Activated CD8-positive, alpha-beta memory T cell treated with anti-CD3 and anti-CD28 coated beads for 36 hours (primary cell): ENCODE measurements around the gene SUV39H1. TPM values are rescaled to one million over a fixed set of nuclear protein-coding genes. Genes with fewer than 3 reads are reported as not detected.

Experiments used
- CTCF ChIA-PET: fragments of 350-600 bp; sonication (Branson Sonifier 250); formaldehyde crosslinking; loops from one replicate; lab custom pipeline; 2021; ENCODE audit warnings: antibody characterized with exemption; lab: Charles Lee
- POLR2A ChIA-PET: fragments of 350-600 bp; sonication (Branson Sonifier 250); formaldehyde crosslinking; loops from one replicate; lab custom pipeline; 2021; ENCODE audit warnings: antibody characterized with exemption; lab: Charles Lee
- total RNA-seq, 2 experiments: library from RNA; stranded (reverse); gene quantifications; one replicate each; pipeline ENCODE4 v1.2.3, GENCODE V29; 2021

Gene SUV39H1
- total RNA-seq, 2 experiments from 2014 or later = 30.8 to 33.1 TPM

- POLR2A ChIA-PET = interaction anchor here (0.7 kb wide), 1 partner anchor 45 kb away, joined by 3 read pairs; no protein-coding TSS in a partner anchor
Measured at GRCh38 chrX:48703642-48704481, 7.3 kb downstream of the SUV39H1 start.

GRCh38 chrX:48705871-48706270 lies 9.3 kb downstream of the SUV39H1 start:
- ChIA-PET POLR2A (no interaction called here), CTCF (no interaction called here)

More at GRCh38 chrX:48703642-48704481, 7.3 kb downstream of the SUV39H1 start:
- CTCF ChIA-PET = interaction anchor here (0.6 kb wide), 1 partner anchor 61 kb away, joined by 3 read pairs; no protein-coding TSS in a partner anchor

GRCh38 chrX:48709522-48710112 lies 13.1 kb downstream of the SUV39H1 start:
- POLR2A ChIA-PET = no interaction called here
- CTCF ChIA-PET = no interaction called here

- POLR2A ChIA-PET = no interaction called here
Measured at GRCh38 chrX:48711162-48711928, 14.8 kb downstream of the SUV39H1 start.

GRCh38 chrX:48711929-48712505 lies 15.5 kb downstream of the SUV39H1 start:
- ChIA-PET POLR2A (no interaction called here), CTCF (no interaction called here)

More at GRCh38 chrX:48711162-48711928, 14.8 kb downstream of the SUV39H1 start:
- CTCF ChIA-PET = no interaction called here

GRCh38 chrX:48713847-48714246 lies 17.3 kb downstream of the SUV39H1 start:
- CTCF ChIA-PET = interaction anchor here (1.4 kb wide), 1 partner anchor 22 kb away, joined by 3 read pairs; no protein-coding TSS in a partner anchor
- POLR2A ChIA-PET = interaction anchor here (0.5 to 1.5 kb wide), 6 partner anchors 12 to 224 kb away, joined by 3 read pairs; partner anchors contain the start of gene WAS

GRCh38 chrX:48714573-48714972 lies 18.0 kb downstream of the SUV39H1 start:
- CTCF ChIA-PET = no interaction called here

GRCh38 chrX:48715072-48715471 lies 18.5 kb downstream of the SUV39H1 start:
- ChIA-PET POLR2A (interaction anchor here (1.5 kb wide), 1 partner anchor 22 kb away, joined by 3 read pairs; no protein-coding TSS in a partner anchor), CTCF (no interaction called here)

More at GRCh38 chrX:48714573-48714972, 18.0 kb downstream of the SUV39H1 start:
- POLR2A ChIA-PET = interaction anchor here (0.5 to 1.5 kb wide), 3 partner anchors 12 to 23 kb away, joined by 3 read pairs; no protein-coding TSS in a partner anchor

GRCh38 chrX:48715876-48716502 lies 19.5 kb downstream of the SUV39H1 start:
- POLR2A ChIA-PET = no interaction called here
- CTCF ChIA-PET = no interaction called here

- POLR2A ChIA-PET = no interaction called here
- CTCF ChIA-PET = no interaction called here
Measured at GRCh38 chrX:48719958-48720357, 23.4 kb downstream of the SUV39H1 start.

GRCh38 chrX:48720577-48721250 lies 24.2 kb downstream of the SUV39H1 start:
- ChIA-PET POLR2A (interaction anchor here (0.7 kb wide), 1 partner anchor 45 kb away, joined by 3 read pairs; no protein-coding TSS in a partner anchor), CTCF (no interaction called here)

GRCh38 chrX:48721916-48722315 lies 25.4 kb downstream of the SUV39H1 start:
- ChIA-PET CTCF (no interaction called here), POLR2A (no interaction called here)

GRCh38 chrX:48726596-48726995 lies 30.1 kb downstream of the SUV39H1 start:
- POLR2A ChIA-PET = interaction anchor here (0.6 kb wide), 1 partner anchor 12 kb away, joined by 3 read pairs; no protein-coding TSS in a partner anchor

GRCh38 chrX:48728653-48729052 lies 32.1 kb downstream of the SUV39H1 start:
- CTCF ChIA-PET = no interaction called here

More at GRCh38 chrX:48726596-48726995, 30.1 kb downstream of the SUV39H1 start:
- CTCF ChIA-PET = no interaction called here

GRCh38 chrX:48736303-48736702 lies 39.8 kb downstream of the SUV39H1 start:
- POLR2A ChIA-PET = interaction anchor here (0.9 to 2.4 kb wide), 3 partner anchors 40 to 60 kb away, joined by 3 to 6 read pairs (median 4); partner anchors contain the start of genes SUV39H1 and WAS
- CTCF ChIA-PET = interaction anchor here (0.6 to 1.1 kb wide), 2 partner anchors 23 to 52 kb away, joined by 3 read pairs; no protein-coding TSS in a partner anchor

More at GRCh38 chrX:48728653-48729052, 32.1 kb downstream of the SUV39H1 start:
- POLR2A ChIA-PET = interaction anchor here (0.7 kb wide), 1 partner anchor 15 kb away, joined by 3 read pairs; no protein-coding TSS in a partner anchor

- POLR2A ChIA-PET = interaction anchor here (0.6 to 2.4 kb wide), 6 partner anchors 23 to 197 kb away, joined by 3 to 6 read pairs (median 4); partner anchors contain the start of genes HDAC6, SUV39H1 and WAS
- CTCF ChIA-PET = interaction anchor here (1.1 kb wide), 1 partner anchor 24 kb away, joined by 3 read pairs; no protein-coding TSS in a partner anchor
Measured at GRCh38 chrX:48736878-48737212, 40.3 kb downstream of the SUV39H1 start.
